KMS-11 (cell line): ENCODE measurements around the gene KIF16B.

Experiments used
- H2AFZ ChIP-seq: fragments of 200-600 bp; sonication (generic); 2 replicates; pipeline ENCODE4 v1.6.1; 2016; ENCODE audit warnings: antibody characterized with exemption, mixed run types, low read depth
- H3K27ac ChIP-seq: fragments of 200-600 bp; sonication (generic); 2 replicates; pipeline ENCODE4 v1.6.1; 2016; ENCODE audit warnings: mild to moderate bottlenecking, mixed run types
- H3K27me3 ChIP-seq: fragments of 200-600 bp; sonication (generic); 2 replicates; pipeline ENCODE4 v1.6.1; 2017; ENCODE audit warnings: mild to moderate bottlenecking, low read depth, mixed run types, moderate library complexity; ENCODE audit not compliant: insufficient read depth
- H3K36me3 ChIP-seq: fragments of 200-600 bp; sonication (generic); 2 replicates; pipeline ENCODE4 v1.6.1; 2017; ENCODE audit warnings: mild to moderate bottlenecking, mixed run types; ENCODE audit not compliant: insufficient read depth
- H3K4me1 ChIP-seq: fragments of 200-600 bp; sonication (generic); 2 replicates; pipeline ENCODE4 v1.6.1; 2016; ENCODE audit warnings: mild to moderate bottlenecking, low read depth, mixed run types; ENCODE audit not compliant: poor library complexity, severe bottlenecking
- H3K4me2 ChIP-seq: fragments of 200-600 bp; sonication (generic); 2 replicates; pipeline ENCODE4 v1.7.0; 2016; ENCODE audit warnings: mild to moderate bottlenecking, mixed run types
- H3K4me3 ChIP-seq: fragments of 200-600 bp; sonication (generic); IDR thresholded peaks from 2 replicates; pipeline ENCODE4 v1.6.1; 2017; ENCODE audit warnings: low read depth, low read length, mixed read lengths; ENCODE audit not compliant: insufficient read depth
- H3K79me2 ChIP-seq: fragments of 200-600 bp; sonication (generic); 2 replicates; pipeline ENCODE4 v1.6.1; 2016; ENCODE audit warnings: low read depth, mixed run types; ENCODE audit not compliant: insufficient read depth
- H3K9ac ChIP-seq: fragments of 200-600 bp; sonication (generic); 2 replicates; pipeline ENCODE4 v1.6.1; 2016; ENCODE audit warnings: mild to moderate bottlenecking, mixed run types
- H4K20me1 ChIP-seq: fragments of 200-600 bp; sonication (generic); 2 replicates; pipeline ENCODE4 v1.6.1; 2016; ENCODE audit warnings: mild to moderate bottlenecking, mixed run types; ENCODE audit not compliant: insufficient read depth
- TF ChIP-seq, protein P1 (sequence below): fragments of 200-600 bp; sonication (generic); conservative IDR thresholded peaks from 2 replicates; pipeline ENCODE4 v1.6.1; 2017; ENCODE audit warnings: low read depth, mild to moderate bottlenecking, antibody characterized with exemption, low read length, moderate library complexity, mixed read lengths

The KIF16B gene

DNA sequence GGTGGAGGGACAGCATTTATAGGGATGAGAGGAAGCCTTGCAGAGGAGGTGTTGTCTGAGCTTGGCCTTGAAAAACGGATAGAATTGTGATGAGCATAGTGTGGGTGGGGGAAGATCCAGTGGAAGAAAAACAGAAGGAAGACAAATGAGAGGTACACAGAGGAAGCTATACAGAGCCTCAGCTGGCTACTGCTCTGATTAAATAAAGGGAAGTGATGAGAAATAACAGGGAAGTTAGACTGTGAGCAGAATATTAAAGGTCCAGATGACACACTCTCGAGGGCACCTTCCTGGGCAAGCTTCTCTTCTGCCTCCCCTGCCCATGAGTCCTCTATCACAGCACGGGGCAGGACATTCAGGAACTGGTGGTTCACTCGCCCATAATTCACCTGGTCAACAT lies 182.3 kb downstream of the KIF16B start:
- no peaks in the 10 kb centered on the region for H3K79me2 ChIP-seq
- no peak overlapping the region for H3K4me3 ChIP-seq
- H3K9ac ChIP-seq = no peak overlapping the region
- no peaks in the 10 kb centered on the region for H3K36me3 ChIP-seq
- no peaks in the 10 kb centered on the region for H4K20me1 ChIP-seq
- H2AFZ ChIP-seq = no peak overlapping the region
- no peak overlapping the region for H3K27ac ChIP-seq
- H3K27me3 ChIP-seq = no peaks in the 10 kb centered on the region
- TF ChIP-seq, protein P1, sequence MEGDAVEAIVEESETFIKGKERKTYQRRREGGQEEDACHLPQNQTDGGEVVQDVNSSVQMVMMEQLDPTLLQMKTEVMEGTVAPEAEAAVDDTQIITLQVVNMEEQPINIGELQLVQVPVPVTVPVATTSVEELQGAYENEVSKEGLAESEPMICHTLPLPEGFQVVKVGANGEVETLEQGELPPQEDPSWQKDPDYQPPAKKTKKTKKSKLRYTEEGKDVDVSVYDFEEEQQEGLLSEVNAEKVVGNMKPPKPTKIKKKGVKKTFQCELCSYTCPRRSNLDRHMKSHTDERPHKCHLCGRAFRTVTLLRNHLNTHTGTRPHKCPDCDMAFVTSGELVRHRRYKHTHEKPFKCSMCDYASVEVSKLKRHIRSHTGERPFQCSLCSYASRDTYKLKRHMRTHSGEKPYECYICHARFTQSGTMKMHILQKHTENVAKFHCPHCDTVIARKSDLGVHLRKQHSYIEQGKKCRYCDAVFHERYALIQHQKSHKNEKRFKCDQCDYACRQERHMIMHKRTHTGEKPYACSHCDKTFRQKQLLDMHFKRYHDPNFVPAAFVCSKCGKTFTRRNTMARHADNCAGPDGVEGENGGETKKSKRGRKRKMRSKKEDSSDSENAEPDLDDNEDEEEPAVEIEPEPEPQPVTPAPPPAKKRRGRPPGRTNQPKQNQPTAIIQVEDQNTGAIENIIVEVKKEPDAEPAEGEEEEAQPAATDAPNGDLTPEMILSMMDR = no peak
- H3K4me2 ChIP-seq = no peak overlapping the region
- no peaks in the 10 kb centered on the region for H3K4me1 ChIP-seq

DNA sequence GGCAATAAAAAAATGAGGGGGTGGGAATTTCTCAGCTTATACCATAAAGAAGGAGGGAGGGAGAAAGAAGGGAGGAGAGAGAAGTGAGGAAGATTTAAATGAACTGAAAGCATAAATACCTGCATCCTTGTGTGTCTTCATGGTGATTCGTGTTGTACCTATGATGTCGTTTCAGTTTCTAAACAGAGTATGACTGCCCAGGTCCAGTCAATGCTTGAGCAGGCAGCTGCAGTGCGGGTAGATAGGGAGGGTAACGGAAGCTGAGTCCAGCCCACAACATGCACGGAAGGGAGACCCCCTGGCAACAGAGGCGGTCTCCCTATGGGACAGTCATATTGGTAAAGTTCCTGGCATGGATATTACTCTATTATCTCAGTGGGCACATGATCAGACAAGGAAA lies 184.5 kb downstream of the KIF16B start:
- Histone ChIP-seq H2AFZ (no peak overlapping the region), H3K4me3 (no peak overlapping the region), H3K79me2 (no peaks in the 10 kb centered on the region), H3K4me2 (no peak overlapping the region), H4K20me1 (no peaks in the 10 kb centered on the region), H3K4me1 (no peaks in the 10 kb centered on the region), H3K36me3 (no peaks in the 10 kb centered on the region), H3K27ac (no peak overlapping the region), H3K27me3 (no peaks in the 10 kb centered on the region), H3K9ac (no peak overlapping the region)
- TF ChIP-seq, protein P1 = no peak

DNA sequence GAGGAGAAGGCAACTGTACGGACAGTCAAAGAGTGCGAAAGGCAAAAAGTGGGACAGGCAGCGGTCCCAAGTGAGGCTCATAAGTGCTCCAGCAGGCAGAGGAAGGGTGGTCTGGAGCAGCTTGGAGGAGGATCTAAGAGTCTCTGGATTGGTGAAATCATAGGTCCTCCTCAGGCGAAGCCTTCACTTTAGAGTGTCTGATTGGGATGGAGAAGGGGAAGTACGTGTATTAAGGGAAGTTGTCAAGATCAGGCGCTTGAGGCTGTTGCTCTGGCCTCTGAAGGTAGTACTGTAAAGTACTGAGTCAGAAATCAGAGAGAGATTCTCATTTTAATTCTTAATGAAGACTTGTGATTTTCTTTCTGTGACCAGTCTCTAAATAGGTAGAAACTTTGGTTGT lies 185.6 kb downstream of the KIF16B start:
- H3K27me3 ChIP-seq = no peaks in the 10 kb centered on the region
- H3K27ac ChIP-seq = no peak overlapping the region
- H4K20me1 ChIP-seq = no peaks in the 10 kb centered on the region
- H3K36me3 ChIP-seq = no peaks in the 10 kb centered on the region
- no peaks in the 10 kb centered on the region for H3K4me1 ChIP-seq
- H3K4me2 ChIP-seq = no peak overlapping the region
- no peak overlapping the region for H3K9ac ChIP-seq
- no peaks in the 10 kb centered on the region for H3K79me2 ChIP-seq
- no peak overlapping the region for H2AFZ ChIP-seq
- TF ChIP-seq, protein P1 = no peak
- H3K4me3 ChIP-seq = no peak overlapping the region

DNA sequence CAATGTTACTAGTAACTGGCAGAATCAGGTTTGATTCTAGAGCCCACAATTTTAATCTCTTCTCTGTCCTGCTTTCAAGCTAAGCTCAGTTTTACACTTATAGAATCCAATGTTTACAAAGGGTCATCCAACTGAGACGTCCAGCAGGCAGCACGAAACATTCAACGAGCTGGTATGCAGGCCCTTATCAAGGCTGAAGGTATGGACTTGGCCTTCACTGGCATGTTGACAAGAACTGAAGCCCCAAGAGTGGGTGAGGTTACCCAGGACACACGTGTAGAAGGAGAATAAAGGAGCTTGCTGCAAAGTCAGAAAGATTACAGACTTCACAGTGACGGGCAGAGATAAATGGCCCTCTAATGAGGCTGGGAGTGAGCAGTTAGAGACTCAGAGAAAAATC lies 187.4 kb downstream of the KIF16B start:
- Histone ChIP-seq H3K4me1 (no peaks in the 10 kb centered on the region), H3K36me3 (no peaks in the 10 kb centered on the region), H2AFZ (no peak overlapping the region), H3K27ac (no peak overlapping the region), H3K9ac (no peak overlapping the region), H3K4me2 (no peak overlapping the region), H3K4me3 (no peak overlapping the region), H3K79me2 (no peaks in the 10 kb centered on the region), H4K20me1 (no peaks in the 10 kb centered on the region), H3K27me3 (no peaks in the 10 kb centered on the region)
- TF ChIP-seq, protein P1 = no peak
